Inflammatory macrophage treated with lipopolysaccharide for 4 hours (primary cell): Measurements from ENCODE around the gene NCOA1.
"Not testable (repeated sequence)": the region's sequence is repeated elsewhere in the genome, so short reads cannot be mapped to it uniquely, and the experiment has no call there.

ENCODE experiments used
- DNase-seq: peaks from one replicate; pipeline ENCODE4 v3.0.0-alpha.2; 2020

Gene NCOA1

GRCh38 chr2:24477229-24477628 lies 13.8 kb upstream of the NCOA1 start:
- DNase-seq: no peak

GRCh38 chr2:24478243-24478642 lies 12.8 kb upstream of the NCOA1 start:
- DNase-seq: no peak

GRCh38 chr2:24480245-24480644 lies 10.8 kb upstream of the NCOA1 start:
- DNase-seq: no peak

- peak; percentile 87 for DNase-seq
Measured at GRCh38 chr2:24482251-24482971, 8.6 kb upstream of the NCOA1 start.

GRCh38 chr2:24482972-24483300 lies 8.1 kb upstream of the NCOA1 start:
- no peak for DNase-seq

- not testable (repeated sequence) for DNase-seq
Measured at GRCh38 chr2:24484677-24485076, 6.4 kb upstream of the NCOA1 start.

- no peak for DNase-seq
Measured at GRCh38 chr2:24485197-24485596, 5.9 kb upstream of the NCOA1 start.

- DNase-seq: no peak
Measured at GRCh38 chr2:24486636-24487205, 4.3 kb upstream of the NCOA1 start.

- peak; percentile 18 for DNase-seq
Measured at GRCh38 chr2:24489465-24490180, 1.4 kb upstream of the NCOA1 start.

GRCh38 chr2:24490181-24490689 lies 819 bp upstream of the NCOA1 start:
- peak; percentile 23 for DNase-seq

GRCh38 chr2:24491542-24492420 lies 727 bp downstream of the NCOA1 start:
- DNase-seq: peak; percentile 42

GRCh38 chr2:24492421-24493279 lies 1.6 kb downstream of the NCOA1 start:
- no peak for DNase-seq

- peak; percentile 81 for DNase-seq
Measured at GRCh38 chr2:24493713-24494112, 2.7 kb downstream of the NCOA1 start.

- DNase-seq: no peak
Measured at GRCh38 chr2:24494410-24494809, 3.4 kb downstream of the NCOA1 start.

GRCh38 chr2:24495451-24495850 lies 4.4 kb downstream of the NCOA1 start:
- DNase-seq: no peak

- DNase-seq: no peak
Measured at GRCh38 chr2:24496959-24497358, 5.9 kb downstream of the NCOA1 start.

GRCh38 chr2:24497685-24498084 lies 6.6 kb downstream of the NCOA1 start:
- DNase-seq: no peak

GRCh38 chr2:24498121-24498520 lies 7.1 kb downstream of the NCOA1 start:
- DNase-seq: no peak

- no peak for DNase-seq
Measured at GRCh38 chr2:24501813-24502212, 10.8 kb downstream of the NCOA1 start.

GRCh38 chr2:24505534-24506275 lies 14.7 kb downstream of the NCOA1 start:
- DNase-seq: peak; percentile 53

- peak; percentile 31 for DNase-seq
Measured at GRCh38 chr2:24507549-24507948, 16.5 kb downstream of the NCOA1 start.
